GM21576 (cell line): ENCODE data around the gene FAM50A.
"Not testable (repeated sequence)": the region's sequence is repeated elsewhere in the genome, so short reads cannot be mapped to it uniquely, and the experiment has no call there.

ENCODE experiments used
- ATAC-seq: cut with Tn5 transposase; IDR thresholded peaks from one replicate; pipeline ENCODE4 v1.9.1; 2021; ENCODE audit warnings: mild to moderate bottlenecking, moderate library complexity; ENCODE audit not compliant: unreplicated experiment

FAM50A gene

GRCh38 chrX:154443992-154444754 is at the start of gene FAM50A:
TSS of gene FAM50A (plus strand) at chrX:154444141. CDS start at chrX:154444236, 95 bp downstream.
- ATAC-seq: peak; percentile 52

DNA sequence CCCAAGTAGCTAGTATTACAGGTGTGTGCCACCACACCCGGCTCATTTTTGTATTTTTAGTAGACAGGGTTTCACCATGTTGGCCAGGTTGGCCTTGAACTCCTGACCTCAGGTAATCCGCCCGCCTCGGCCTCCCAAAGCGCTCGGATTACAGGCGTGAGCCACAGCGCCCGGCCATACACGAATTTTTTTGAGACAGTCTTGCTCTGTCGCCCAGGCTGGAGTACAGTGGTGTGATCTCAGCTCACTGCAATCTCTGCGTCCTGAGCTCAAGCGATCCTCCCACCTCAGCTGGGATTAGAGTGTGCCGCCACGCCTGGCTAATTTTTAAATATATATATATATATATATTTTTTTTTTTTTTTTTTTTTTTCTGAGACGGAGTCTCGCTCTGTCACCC is 47.6 kb upstream of the FAM50A start:
- ATAC-seq: not testable (repeated sequence)

DNA sequence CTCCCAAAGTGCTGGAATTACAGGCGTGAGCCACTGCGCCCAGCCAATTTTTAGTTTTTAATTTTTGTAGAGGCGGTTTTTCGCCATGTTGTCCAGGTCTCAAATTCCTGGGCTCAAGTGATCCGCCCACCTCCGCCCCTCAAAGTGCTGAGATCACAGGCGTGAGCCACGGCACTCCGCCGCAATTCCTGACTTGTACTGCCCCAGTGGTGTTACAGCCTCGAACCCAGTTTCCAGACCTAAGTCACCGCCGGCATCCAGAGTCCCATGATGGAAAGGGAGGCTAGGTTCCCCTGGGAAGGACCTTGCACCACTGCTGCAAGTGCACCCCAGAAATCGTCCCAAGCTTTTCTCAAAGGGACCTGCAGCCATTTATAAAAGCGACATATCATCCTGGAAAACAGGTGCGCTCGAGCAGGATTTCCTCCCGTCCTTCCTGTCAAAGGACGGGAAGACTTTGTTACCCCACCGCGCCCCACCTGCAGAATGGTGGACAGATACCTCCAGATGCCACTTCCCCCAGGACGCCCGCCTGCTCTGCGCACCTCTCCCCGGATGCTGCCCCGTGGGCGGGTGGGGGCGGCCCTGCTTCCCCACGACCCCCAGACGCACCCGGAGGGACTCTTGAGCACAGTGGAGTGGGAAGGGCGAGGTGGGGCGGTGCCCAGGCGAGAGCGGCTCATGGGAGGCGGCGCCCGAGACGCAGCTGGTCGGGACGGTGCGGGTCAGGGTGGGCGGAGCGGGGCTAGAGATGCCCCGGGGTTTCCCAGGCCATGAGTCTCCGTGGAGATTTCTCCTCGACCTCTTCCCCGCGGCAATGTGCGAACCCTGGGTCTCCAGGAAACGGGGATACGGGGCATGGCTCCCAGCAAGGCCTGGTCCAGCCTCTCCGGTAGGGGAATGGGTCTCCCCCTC is 46.7 kb upstream of the FAM50A start:
- ATAC-seq: peak; percentile 43

DNA sequence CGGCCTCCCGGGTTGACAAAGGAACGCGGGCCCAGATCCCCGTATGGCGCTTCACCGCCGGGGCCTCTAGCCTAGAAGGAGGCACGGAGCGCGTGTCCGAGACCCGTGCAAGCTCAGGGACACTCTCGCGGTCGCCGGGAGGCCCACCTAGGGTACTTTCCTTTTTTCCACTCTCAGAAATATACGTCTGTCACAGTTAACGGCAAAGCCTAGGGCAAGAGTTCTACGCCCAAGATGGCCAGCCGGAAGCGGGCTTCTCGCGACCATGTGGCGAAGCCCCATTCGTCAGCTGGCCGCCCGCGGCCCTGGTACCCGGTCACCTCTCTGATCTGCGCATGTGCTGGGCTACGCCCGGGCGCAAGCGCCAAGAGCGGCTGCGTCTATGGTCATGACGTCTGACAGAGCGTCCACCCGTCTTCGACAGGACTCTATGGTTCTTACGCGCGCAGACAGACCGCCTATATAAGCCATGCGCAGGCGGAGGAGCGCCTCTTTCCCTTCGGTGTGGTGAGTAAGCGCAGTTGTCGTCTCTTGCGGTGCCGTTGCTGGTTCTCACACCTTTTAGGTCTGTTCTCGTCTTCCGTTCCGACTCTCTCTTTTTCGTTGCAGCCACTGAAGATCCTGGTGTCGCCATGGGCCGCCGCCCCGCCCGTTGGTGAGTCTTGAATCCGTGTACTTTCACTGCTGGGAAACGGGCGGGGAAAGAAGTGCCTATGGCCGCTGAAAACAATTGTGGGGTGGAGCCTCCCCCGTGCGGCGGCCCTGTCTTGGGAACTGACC is 45.9 kb upstream of the FAM50A start, which contains the start of gene RPL10:
Gene RPL10, plus strand, starts transcription at position 490 of the 780 bp plus-strand sequence. Its CDS starts 143 bp downstream, at position 633.
- peak; percentile 63 for ATAC-seq

- no peak for ATAC-seq
These were observed 45.0 kb upstream of the FAM50A start for GRCh38 chrX:154398668-154399526.

- no peak for ATAC-seq
These were observed 44.2 kb upstream of the FAM50A start for GRCh38 chrX:154399527-154400368.

DNA sequence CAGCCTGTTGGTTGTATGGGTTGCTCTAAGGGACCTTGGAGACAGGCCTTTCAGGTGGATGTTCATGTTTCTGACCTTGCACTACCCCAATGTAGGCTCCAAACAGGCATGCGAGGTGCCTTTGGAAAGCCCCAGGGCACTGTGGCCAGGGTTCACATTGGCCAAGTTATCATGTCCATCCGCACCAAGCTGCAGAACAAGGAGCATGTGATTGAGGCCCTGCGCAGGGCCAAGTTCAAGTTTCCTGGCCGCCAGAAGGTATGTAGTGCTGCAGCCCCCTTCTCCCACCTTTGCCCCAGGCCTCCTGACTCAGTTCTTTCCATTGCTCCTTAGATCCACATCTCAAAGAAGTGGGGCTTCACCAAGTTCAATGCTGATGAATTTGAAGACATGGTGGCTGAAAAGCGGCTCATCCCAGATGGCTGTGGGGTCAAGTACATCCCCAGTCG is 43.5 kb upstream of the FAM50A start:
- ATAC-seq: not testable (repeated sequence)

DNA sequence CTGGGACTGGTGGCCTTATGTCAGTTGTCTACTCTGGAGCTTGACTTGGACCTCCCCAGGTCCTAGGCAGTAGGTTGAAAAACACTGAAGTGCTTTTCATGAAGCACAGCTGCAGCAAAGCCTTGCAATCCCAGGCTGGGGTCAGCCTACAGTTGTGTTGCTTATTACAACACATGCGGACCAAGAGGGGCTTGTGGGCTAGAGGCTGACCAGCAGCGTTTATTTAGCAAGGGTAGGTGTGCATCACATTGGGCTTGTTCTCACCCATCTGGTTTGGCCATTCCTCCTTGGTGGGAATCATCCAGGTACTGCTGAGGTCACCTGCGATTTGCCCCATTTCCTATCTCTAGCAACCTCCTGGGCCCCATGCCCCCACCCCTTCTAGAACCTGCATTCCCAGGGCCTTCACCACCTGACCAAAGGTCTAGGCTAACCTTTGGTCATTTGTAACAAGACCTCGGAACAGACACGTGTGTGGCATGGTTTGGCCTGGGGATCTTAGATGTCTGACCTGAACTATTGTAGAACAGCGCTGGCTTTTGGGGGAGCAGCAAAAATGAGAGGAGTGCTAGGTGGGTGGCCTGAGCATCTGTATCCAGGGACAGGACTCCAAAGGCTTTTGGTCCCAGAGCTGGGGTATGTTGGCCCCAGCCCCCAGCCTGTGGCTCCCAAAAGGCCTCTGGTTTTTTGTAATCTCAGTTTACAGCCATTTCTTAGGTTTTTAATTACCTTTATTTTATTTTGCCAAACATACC is 42.7 kb upstream of the FAM50A start:
- no peak for ATAC-seq

GRCh38 chrX:154401918-154402621 is 41.9 kb upstream of the FAM50A start:
- ATAC-seq: no peak

DNA sequence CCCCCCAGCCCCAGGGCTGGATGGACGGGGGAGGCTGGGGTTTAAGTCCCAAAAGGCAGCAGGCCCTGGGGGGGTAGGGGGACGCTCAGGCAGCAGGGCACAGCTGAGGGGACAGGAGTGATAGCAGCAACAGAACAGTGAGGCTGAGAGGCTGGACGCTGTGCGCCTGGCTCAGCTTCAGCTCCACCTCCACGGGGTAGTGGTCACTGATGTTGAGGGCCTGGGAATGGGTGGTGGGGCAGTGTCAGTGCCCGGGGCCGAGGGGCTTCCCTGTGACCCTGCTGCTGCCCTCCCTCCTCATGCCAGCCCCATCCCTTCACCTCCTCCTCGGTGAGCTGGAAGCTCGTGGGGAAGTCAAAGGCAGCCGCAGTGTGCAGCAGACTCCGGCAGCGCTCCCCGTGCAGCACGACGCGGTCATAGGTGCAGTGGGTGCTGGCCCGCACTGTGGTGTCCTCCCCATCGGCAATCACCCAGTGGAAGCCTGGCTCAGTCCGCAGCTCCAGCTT is 41.3 kb upstream of the FAM50A start:
- ATAC-seq: no peak

DNA sequence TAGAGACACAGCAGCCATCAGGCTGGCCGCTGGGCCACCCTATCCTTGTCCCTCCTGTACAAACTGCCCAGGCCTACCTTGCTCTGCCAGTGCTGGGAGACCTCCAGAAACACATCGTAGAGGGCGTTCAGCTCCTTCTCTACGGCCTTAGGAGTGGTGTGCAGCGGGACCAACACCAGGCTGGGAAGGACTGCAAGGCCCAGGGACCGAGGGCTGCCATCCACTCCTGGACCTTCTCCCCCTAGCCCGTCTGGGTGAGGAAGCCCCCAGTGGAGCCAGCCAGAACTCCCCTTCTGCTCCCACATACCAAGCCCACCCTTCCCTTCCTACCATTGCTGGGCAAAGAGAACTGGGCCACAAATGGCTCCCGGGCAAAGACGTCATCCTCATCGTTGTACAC is 40.7 kb upstream of the FAM50A start:
- ATAC-seq: no peak

DNA sequence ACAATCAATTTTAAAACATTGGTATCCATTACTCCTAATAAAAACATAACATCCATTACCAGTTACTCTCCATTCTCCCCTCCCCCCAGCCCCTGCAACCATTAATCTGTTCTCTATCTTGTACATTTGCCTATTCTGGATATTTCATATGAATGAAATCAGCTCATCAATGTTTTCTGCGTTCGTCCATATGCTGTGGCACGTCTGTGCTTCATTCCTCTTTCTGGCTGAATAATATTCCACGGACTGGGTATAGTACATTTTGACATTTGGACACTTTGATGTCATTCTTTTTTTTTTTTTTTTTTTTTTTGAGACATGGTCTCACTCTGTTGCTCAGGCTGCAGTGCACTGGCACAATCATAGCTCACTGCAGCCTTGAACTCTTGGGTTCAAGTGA is 40.1 kb upstream of the FAM50A start:
- no peak for ATAC-seq

DNA sequence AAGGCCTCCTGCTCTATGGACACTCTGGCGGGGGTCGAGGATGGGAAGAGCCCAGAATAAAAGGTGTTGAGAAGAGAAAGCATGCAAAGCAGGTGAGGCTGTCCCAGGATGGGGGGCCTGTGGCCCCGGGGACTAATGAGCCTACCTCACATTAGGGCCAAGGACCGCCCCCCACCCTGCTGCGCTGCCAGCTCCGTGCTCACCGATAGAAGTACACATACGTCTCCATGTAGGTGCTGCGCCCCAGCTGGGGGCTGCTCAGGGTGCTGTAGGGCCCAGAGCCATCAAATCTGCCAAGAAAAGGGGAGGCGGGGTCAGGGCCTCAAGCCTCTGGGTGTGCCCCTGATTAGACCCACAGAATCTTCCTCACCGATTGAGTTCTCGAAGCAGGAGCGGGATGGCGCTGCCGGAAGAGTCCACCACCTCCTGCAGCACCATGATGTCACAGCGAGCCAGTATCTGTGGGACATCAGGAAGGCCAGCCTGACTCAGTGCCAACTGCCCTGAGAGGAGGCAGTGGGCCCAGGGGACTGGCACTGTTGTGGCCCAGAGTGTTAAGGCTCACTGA is 39.2 kb upstream of the FAM50A start:
- no peak for ATAC-seq

DNA sequence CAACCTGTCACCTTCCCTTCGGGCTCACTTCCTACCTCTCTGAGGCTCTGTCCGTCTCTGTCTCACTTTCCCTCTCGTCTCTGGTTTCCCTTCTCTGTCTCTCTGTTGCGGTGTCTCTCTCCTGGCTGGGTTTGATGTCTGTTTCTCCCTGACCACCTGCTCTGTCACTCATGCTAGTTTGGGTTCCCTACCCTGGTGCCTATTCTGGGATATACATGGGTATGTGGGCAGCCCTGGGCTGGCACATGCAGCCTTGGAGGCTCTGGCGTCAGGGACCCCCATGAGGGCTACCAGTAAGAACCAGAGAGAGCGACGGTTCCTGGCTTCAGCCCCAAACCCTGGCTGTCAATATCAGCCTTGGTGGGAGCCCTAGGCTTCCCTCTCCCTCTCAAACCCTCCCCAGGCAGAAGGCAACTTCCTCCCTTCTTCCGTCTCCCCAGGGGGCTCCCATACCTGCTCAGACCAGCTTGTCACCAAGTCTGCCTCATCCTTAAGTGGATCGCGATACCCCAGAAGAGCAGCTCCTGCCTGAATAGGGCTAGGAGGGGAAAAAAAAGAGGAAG is 35.2 kb upstream of the FAM50A start:
- ATAC-seq: no peak

GRCh38 chrX:154409222-154409871 is 34.6 kb upstream of the FAM50A start, which contains the start of gene DNASE1L1:
TSS of gene DNASE1L1 (minus strand) at chrX:154409254. CDS start at chrX:154405568, 3,686 bp downstream.
- ATAC-seq: peak; percentile 42

GRCh38 chrX:154411981-154412340 is 32.0 kb upstream of the FAM50A start:
- peak; percentile 46 for ATAC-seq
